ENCODE data around the gene TKFC. TPM values are rescaled to one million over a fixed set of nuclear protein-coding genes. Genes with fewer than 3 reads are reported as not detected.

TKFC gene
- total and polyA plus RNA-seq, 4 experiments from 2014 or later = 24.5 to 43.9 (median 36.1) TPM

GRCh38 chr11:61332281-61332796 lies 689 bp upstream of the TKFC start:
- H3K27me3 Mint-ChIP-seq = no peaks in the 10 kb centered on the region
- intact Hi-C loops (cut with micrococcal nuclease) = loop anchor here (2.0 kb wide), 1 partner anchor 426 kb away; the partner anchor contains the start of gene PRPF19
- peak overlapping the region; percentile 81 to 85 for H3K4me3 ChIP-seq (ENCODE audit: low read length in 2 of 2)
- peaks cover 38 to 78% (median 55%) of the 10 kb centered on the region in 4 donors for H3K4me1 Mint-ChIP-seq
- H3K36me3 Mint-ChIP-seq = peaks cover 31 to 37% of the 10 kb centered on the region in 2 donors
- H3K27ac Mint-ChIP-seq = peak overlapping the region; percentile 84 to 98 (median 95)
- peak overlapping the region; percentile 89 to 97 (median 96) for H3K4me3 Mint-ChIP-seq
- peaks cover 39% of the 10 kb centered on the region for H3K4me1 ChIP-seq (ENCODE audit: insufficient read depth, low read length)
- H3K27ac ChIP-seq (ENCODE audit: low read depth, low read length) = peak overlapping the region; percentile 83
- no peaks in the 10 kb centered on the region for H3K9me3 ChIP-seq (ENCODE audit: control insufficient read depth in 1 of 2, low read length in 2 of 2)
- ChIA-PET POLR2A (ENCODE audit: partially characterized antibody) (interaction anchor here (1.0 to 4.4 kb wide), 4 partner anchors 12 to 97 kb away, joined by 3 to 97 read pairs (median 6); partner anchors contain the start of genes CPSF7, CYB561A3, SDHAF2 and TMEM138), CTCF (ENCODE audit: partially characterized antibody) (interaction anchor here (0.9 to 1.9 kb wide), 5 partner anchors 30 to 103 kb away, joined by 3 to 14 read pairs (median 4); partner anchors contain the start of genes TMEM138 and TMEM216)
- no peaks in the 10 kb centered on the region for H3K27me3 ChIP-seq (ENCODE audit: insufficient read depth, low read length)
- peaks cover 0 to 4% (median 0%) of the 10 kb centered on the region in 8 donors for H3K9me3 Mint-ChIP-seq
- H3K36me3 ChIP-seq (ENCODE audit: insufficient read depth, low read length) = peaks cover 18% of the 10 kb centered on the region
- peak in 1 of 5 donors; percentile 50 for DNase-seq

DNA sequence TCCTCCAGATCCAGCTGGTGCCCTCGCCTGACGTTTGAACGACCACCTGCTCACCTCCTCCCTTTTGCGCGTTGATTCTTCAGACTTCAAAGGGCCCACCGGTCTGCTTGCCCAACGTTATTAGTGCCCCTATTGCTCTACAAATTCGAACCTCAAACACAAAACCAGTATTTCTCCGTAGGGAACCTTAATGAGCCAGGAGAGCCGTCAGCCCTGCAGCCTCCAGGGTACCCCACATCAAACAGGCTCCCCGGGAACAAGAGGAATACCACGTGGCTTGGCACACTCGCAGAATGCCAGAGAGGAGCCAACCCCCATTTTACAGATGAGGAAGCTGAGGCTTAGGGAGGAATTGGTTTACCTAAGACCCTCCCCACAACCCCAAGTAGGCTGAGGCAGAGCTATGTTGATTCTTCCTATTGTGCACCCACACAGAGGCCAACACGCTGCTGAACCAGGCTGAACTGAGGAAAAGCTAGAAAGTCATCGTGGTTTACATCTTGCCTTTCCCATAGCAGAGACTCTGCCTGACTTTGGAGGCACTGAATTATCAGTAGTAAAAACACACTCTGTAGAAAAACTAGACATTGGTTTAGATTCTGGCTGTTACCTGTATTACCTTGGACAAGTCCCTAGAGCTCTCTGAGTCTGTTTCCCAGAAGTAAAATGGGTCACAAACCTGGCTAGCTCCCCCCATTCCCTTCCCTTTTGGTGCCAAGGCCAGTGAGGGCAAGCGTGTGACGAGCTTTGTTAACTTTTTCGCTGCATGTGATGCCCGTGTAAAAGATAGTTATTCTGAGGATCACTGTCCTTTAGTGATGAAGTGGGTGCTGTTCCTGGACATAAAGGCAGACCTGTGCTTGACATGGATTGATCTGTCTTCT lies 764 bp downstream of the TKFC start:
- peaks cover 39% of the 10 kb centered on the region for H3K4me1 ChIP-seq (ENCODE audit: insufficient read depth, low read length)
- Mint-ChIP-seq H3K27me3 (no peaks in the 10 kb centered on the region), H3K9me3 (peaks cover 0 to 4% (median 0%) of the 10 kb centered on the region in 8 donors), H3K36me3 (peaks cover 22 to 25% of the 10 kb centered on the region in 2 donors), H3K4me1 (peaks cover 36 to 71% (median 52%) of the 10 kb centered on the region in 4 donors), H3K27ac (peak overlapping the region; percentile 92 to 99 (median 98)), H3K4me3 (peak overlapping the region; percentile 89 to 97 (median 96))
- peak in 1 of 5 donors; percentile 15 for DNase-seq
- peak overlapping the region; percentile 85 to 95 for H3K4me3 ChIP-seq (ENCODE audit: low read length in 2 of 2)
- H3K27me3 ChIP-seq (ENCODE audit: insufficient read depth, low read length) = no peaks in the 10 kb centered on the region
- peaks cover 12% of the 10 kb centered on the region for H3K36me3 ChIP-seq (ENCODE audit: insufficient read depth, low read length)
- peak overlapping the region; percentile 83 for H3K27ac ChIP-seq (ENCODE audit: low read depth, low read length)
- intact Hi-C loops (cut with micrococcal nuclease) = loop anchor here (1.0 to 2.0 kb wide), 3 partner anchors 29 to 427 kb away; partner anchors contain the start of genes PRPF19, SDHAF2 and TMEM138
- CTCF ChIA-PET (ENCODE audit: partially characterized antibody) = interaction anchor here (1.0 to 10.1 kb wide), 6 partner anchors 18 to 418 kb away, joined by 3 to 442 read pairs (median 14); partner anchors contain the start of genes CYB561A3, TMEM138 and TMEM216
- H3K9me3 ChIP-seq (ENCODE audit: control insufficient read depth in 1 of 2, low read length in 2 of 2) = no peaks in the 10 kb centered on the region
- POLR2A ChIA-PET (ENCODE audit: partially characterized antibody) = interaction anchor here (0.6 to 5.9 kb wide), 13 partner anchors 9 to 1982 kb away, joined by 3 to 97 read pairs (median 4); partner anchors contain the start of genes CPSF7, CYB561A3, SDHAF2 and TMEM109

GRCh38 chr11:61334434-61335354 lies 1.7 kb downstream of the TKFC start:
- H3K27ac ChIP-seq (ENCODE audit: low read depth, low read length) = peak overlapping the region; percentile 44
- Mint-ChIP-seq H3K4me1 (peaks cover 32 to 62% (median 45%) of the 10 kb centered on the region in 4 donors), H3K9me3 (peaks cover 0 to 4% (median 0%) of the 10 kb centered on the region in 8 donors), H3K27me3 (no peaks in the 10 kb centered on the region), H3K4me3 (peak overlapping the region; percentile 89 to 97 (median 96)), H3K27ac (peak overlapping the region; percentile 92 to 99 (median 98)), H3K36me3 (peaks cover 17 to 19% of the 10 kb centered on the region in 2 donors)
- H3K9me3 ChIP-seq (ENCODE audit: control insufficient read depth in 1 of 2, low read length in 2 of 2) = no peaks in the 10 kb centered on the region
- peaks cover 6% of the 10 kb centered on the region for H3K36me3 ChIP-seq (ENCODE audit: insufficient read depth, low read length)
- H3K27me3 ChIP-seq (ENCODE audit: insufficient read depth, low read length) = no peaks in the 10 kb centered on the region
- DNase-seq = no peak
- intact Hi-C loops (cut with micrococcal nuclease) = no loop called here
- ChIA-PET POLR2A (ENCODE audit: partially characterized antibody) (interaction anchor here (1.2 to 5.9 kb wide), 12 partner anchors 10 to 421 kb away, joined by 3 to 97 read pairs (median 6); partner anchors contain the start of genes CPSF7, CYB561A3, SDHAF2 and TMEM109), CTCF (ENCODE audit: partially characterized antibody) (interaction anchor here (1.0 to 10.1 kb wide), 12 partner anchors 19 to 502 kb away, joined by 3 to 442 read pairs (median 15); partner anchors contain the start of genes CYB561A3, TMEM138 and TMEM216)
- H3K4me3 ChIP-seq (ENCODE audit: low read length in 2 of 2) = no peak overlapping the region
- peaks cover 39% of the 10 kb centered on the region for H3K4me1 ChIP-seq (ENCODE audit: insufficient read depth, low read length)

GRCh38 chr11:61335355-61335710 lies 2.3 kb downstream of the TKFC start:
- ChIA-PET CTCF (ENCODE audit: partially characterized antibody) (interaction anchor here (1.1 to 10.1 kb wide), 19 partner anchors 8 to 503 kb away, joined by 4 to 442 read pairs (median 10); partner anchors contain the start of genes CYB561A3, TMEM109, TMEM138 and TMEM216), POLR2A (ENCODE audit: partially characterized antibody) (interaction anchor here (1.4 to 5.9 kb wide), 7 partner anchors 26 to 100 kb away, joined by 7 to 89 read pairs (median 21); partner anchors contain the start of genes CPSF7, CYB561A3, SDHAF2 and TMEM138)
- H3K27me3 Mint-ChIP-seq = no peaks in the 10 kb centered on the region
- H3K27me3 ChIP-seq (ENCODE audit: insufficient read depth, low read length) = no peaks in the 10 kb centered on the region
- H3K36me3 ChIP-seq (ENCODE audit: insufficient read depth, low read length) = peaks cover 6% of the 10 kb centered on the region
- peak overlapping the region in 2 of 8 donors; percentile 5 to 35 for H3K4me3 Mint-ChIP-seq
- peaks cover 11 to 12% of the 10 kb centered on the region in 2 donors for H3K36me3 Mint-ChIP-seq
- peaks cover 28 to 56% (median 40%) of the 10 kb centered on the region in 4 donors for H3K4me1 Mint-ChIP-seq
- H3K9me3 Mint-ChIP-seq = peaks cover 0 to 4% (median 0%) of the 10 kb centered on the region in 8 donors
- H3K27ac ChIP-seq (ENCODE audit: low read depth, low read length) = peak overlapping the region; percentile 44
- H3K27ac Mint-ChIP-seq = peak overlapping the region in 5 of 7 donors; percentile 4 to 92 (median 57)
- intact Hi-C loops (cut with micrococcal nuclease) = no loop called here
- peaks cover 39% of the 10 kb centered on the region for H3K4me1 ChIP-seq (ENCODE audit: insufficient read depth, low read length)
- no peaks in the 10 kb centered on the region for H3K9me3 ChIP-seq (ENCODE audit: control insufficient read depth in 1 of 2, low read length in 2 of 2)
- no peak for DNase-seq
- H3K4me3 ChIP-seq (ENCODE audit: low read length in 2 of 2) = no peak overlapping the region

DNA sequence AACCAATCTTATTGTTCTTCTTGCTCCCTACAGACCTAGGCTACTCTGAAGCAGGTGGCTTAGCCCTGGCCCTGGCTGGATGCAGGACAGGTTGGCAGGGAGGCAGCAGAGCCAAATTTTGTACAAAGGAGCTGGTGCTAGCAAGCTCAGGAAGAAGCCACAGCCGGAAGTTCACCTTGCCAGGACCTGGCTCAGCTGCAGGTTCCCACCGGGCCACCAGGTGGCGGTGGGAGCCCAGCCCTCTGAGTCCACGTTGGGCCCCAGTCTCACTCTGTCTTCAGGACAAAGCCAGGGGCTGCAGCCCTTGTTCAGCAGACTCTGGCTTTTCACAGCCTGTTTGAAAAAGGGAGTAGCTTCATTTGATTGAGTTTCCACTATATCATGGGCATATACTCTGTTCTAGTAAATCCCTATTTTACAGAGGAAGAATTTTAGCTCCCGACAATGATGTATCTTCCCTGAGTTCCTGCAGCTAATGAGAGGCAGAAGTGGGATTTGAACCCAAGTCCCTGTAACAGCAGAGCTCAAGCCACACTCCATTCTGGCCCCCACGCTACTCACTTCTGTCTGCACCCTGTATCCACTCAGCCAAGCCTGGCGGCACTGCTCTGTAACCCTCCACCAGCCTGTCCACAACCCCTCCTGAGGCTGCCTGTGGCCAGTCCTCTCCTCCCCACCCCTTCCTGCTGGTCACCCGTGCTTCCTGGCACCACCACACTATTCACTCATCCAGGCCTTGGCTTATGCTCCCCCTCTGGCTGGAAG lies 3.3 kb downstream of the TKFC start:
- Histone ChIP-seq H3K27me3 (ENCODE audit: insufficient read depth, low read length) (no peaks in the 10 kb centered on the region), H3K27ac (ENCODE audit: low read depth, low read length) (peak overlapping the region; percentile 44), H3K4me3 (ENCODE audit: low read length in 2 of 2) (no peak overlapping the region), H3K36me3 (ENCODE audit: insufficient read depth, low read length) (peaks cover 6% of the 10 kb centered on the region), H3K9me3 (ENCODE audit: control insufficient read depth in 1 of 2, low read length in 2 of 2) (no peaks in the 10 kb centered on the region), H3K4me1 (ENCODE audit: insufficient read depth, low read length) (peaks cover 31% of the 10 kb centered on the region)
- H3K9me3 Mint-ChIP-seq = peaks cover 0 to 4% (median 0%) of the 10 kb centered on the region in 8 donors
- H3K4me1 Mint-ChIP-seq = peaks cover 22 to 46% (median 32%) of the 10 kb centered on the region in 4 donors
- DNase-seq = peak; percentile 78 to 86 (median 84)
- peak overlapping the region; percentile 83 to 92 (median 88) for H3K27ac Mint-ChIP-seq
- H3K36me3 Mint-ChIP-seq = peaks cover 11 to 16% of the 10 kb centered on the region in 2 donors
- intact Hi-C loops (cut with micrococcal nuclease) = loop anchor here (1.0 to 2.0 kb wide), 4 partner anchors 56 to 505 kb away; partner anchors contain the start of gene TMEM216
- H3K27me3 Mint-ChIP-seq = no peaks in the 10 kb centered on the region
- H3K4me3 Mint-ChIP-seq = peak overlapping the region in 2 of 8 donors; percentile 39 to 57
- ChIA-PET POLR2A (ENCODE audit: partially characterized antibody) (interaction anchor here (0.6 to 5.9 kb wide), 15 partner anchors 9 to 423 kb away, joined by 3 to 89 read pairs (median 4); partner anchors contain the start of genes CPSF7, CYB561A3, SDHAF2 and TMEM109), CTCF (ENCODE audit: partially characterized antibody) (interaction anchor here (0.8 to 10.1 kb wide), 35 partner anchors 8 to 504 kb away, joined by 3 to 442 read pairs (median 6); partner anchors contain the start of genes CPSF7, CYB561A3, SDHAF2 and TMEM109)

Data from CD4-positive, alpha-beta memory T cell (primary cell).